ENCODE measurements around the gene PDIA5. TPM values are rescaled to one million over a fixed set of nuclear protein-coding genes. Genes with fewer than 3 reads are reported as not detected.

PDIA5 gene
- total and polyA plus RNA-seq, 2 of the 4 experiments (the other 2 are of a cell fraction): 19.4 to 42.0 TPM

- Histone ChIP-seq H3K9me1 (ENCODE audit: insufficient read depth, low read length) (peaks cover 3% of the 10 kb centered on the region), H3K79me1 (ENCODE audit: low read depth in 1 of 2, low read length in 2 of 2) (peaks cover 7 to 15% of the 10 kb centered on the region in 2 experiments; a peak in 3 of 4 replicates), H2BK120ac (ENCODE audit: low read depth, low read length) (no peak overlapping the region), H3K36me3 (ENCODE audit: control insufficient read depth, insufficient read depth, low read length) (no peaks in the 10 kb centered on the region), H3K18ac (ENCODE audit: low read depth, low read length) (no peak overlapping the region), H3K27ac (ENCODE audit: insufficient read depth, low read length) (no peak overlapping the region), H3K9ac (ENCODE audit: low read depth, low read length) (no peak overlapping the region), H3K4me2 (ENCODE audit: low read depth, low read length) (no peak overlapping the region), H2AK5ac (ENCODE audit: low read depth, low read length) (no peak overlapping the region), H2BK15ac (ENCODE audit: low read depth, low read length) (no peak overlapping the region), H3K9me3 (ENCODE audit: control insufficient read depth, insufficient read depth, low read length) (no peaks in the 10 kb centered on the region), H3K4me3 (ENCODE audit: insufficient read depth, low read depth, low read length) (no peak overlapping the region), H3K23ac (ENCODE audit: low read depth, low read length) (no peak overlapping the region), H3K27me3 (ENCODE audit: control insufficient read depth, insufficient read depth, low read length) (no peaks in the 10 kb centered on the region), H3K56ac (ENCODE audit: extremely low read depth, insufficient read depth, low read length) (no peak overlapping the region), H2AFZ (replicated peaks; ENCODE audit: low read length, poor library complexity) (no peak overlapping the region), H3K14ac (replicated peaks; ENCODE audit: low read depth, low read length) (no peak overlapping the region), H4K20me1 (ENCODE audit: insufficient read depth, low read length) (no peaks in the 10 kb centered on the region), H4K91ac (ENCODE audit: insufficient read depth, low read depth, low read length) (no peak overlapping the region), H2BK20ac (ENCODE audit: low read depth, low read length) (no peak overlapping the region), H2BK5ac (ENCODE audit: low read depth, low read length, poor library complexity, severe bottlenecking) (no peak overlapping the region), H4K5ac (ENCODE audit: low read depth, low read length) (no peak overlapping the region), H2AK9ac (replicated peaks; ENCODE audit: low read depth, low read length, poor library complexity) (no peak overlapping the region), H3K4ac (ENCODE audit: low read depth, low read length) (no peak overlapping the region), H4K8ac (ENCODE audit: low read depth in 2 of 2, low read length in 2 of 2) (no peak overlapping the region), H3K4me1 (ENCODE audit: control insufficient read depth, insufficient read depth, low read length) (0 out of 2 replicates have a peak, but pooled peaks cover 1% of the 10 kb centered on the region)
- no peak for TF ChIP-seq CEBPB (IDR thresholded peaks at IDR 0.05; ENCODE audit: low read depth, low read length)
- no peak for TF ChIP-seq RFX5 (IDR thresholded peaks at IDR 0.05; ENCODE audit: low read depth, low read length)
- TF ChIP-seq MAFK (IDR thresholded peaks at IDR 0.05; ENCODE audit: low read depth, low read length): no peak
- no peak for TF ChIP-seq FOS (IDR thresholded peaks at IDR 0.05; ENCODE audit: low read depth, low read length)
- TF ChIP-seq CHD1 (IDR thresholded peaks at IDR 0.05; ENCODE audit: low read depth, low read length): no peak
- no peak for TF ChIP-seq ELK1 (IDR thresholded peaks at IDR 0.05; ENCODE audit: borderline replicate concordance, low read depth, low read length)
- no peak for TF ChIP-seq NFE2L2 (IDR thresholded peaks at IDR 0.05; ENCODE audit: low read depth, low read length)
- BruUV-seq (replicated peaks): no TSS peak
- intact Hi-C loops (cut with micrococcal nuclease): no loop called here
- dilution Hi-C loops (cut with HindIII; ENCODE audit: low sequenced_read_pairs, unreplicated experiment): no loop called here
- ATAC-seq (ENCODE audit: low read depth): no peak
- in situ Hi-C loops (cut with MboI; ENCODE audit: low sequenced_read_pairs): no loop called here
- ChIA-PET CTCF (no interaction called here), POLR2A (ENCODE audit: unreplicated experiment) (no interaction called here)
- DNase-seq: no peak
- WGBS, 2 experiments (ENCODE audit: extremely low coverage in 2 of 2, insufficient read length in 1 of 2): no CpG with 5 or more reads among the region's 1 CpG
Observed at GRCh38 chr3:123198372-123198771, 131.5 kb downstream of the PDIA5 start.
